OCI-LY7 (cell line): Measurements from ENCODE around the gene KCNB1. TPM values are rescaled to one million over a fixed set of nuclear protein-coding genes. Genes with fewer than 3 reads are reported as not detected.

Source experiments
- BruUV-seq: library from RNA; stranded (reverse); fragments of 400-500 nt; replicated peaks from 2 replicates; lab custom pipeline; 2021; lab: Mats Ljungman, UMichigan
- CTCF ChIA-PET: fragments of 300-600 bp; sonication (Branson Sonifier 250); formaldehyde crosslinking; loops from one replicate; lab custom pipeline; 2022; ENCODE audit warnings: antibody characterized with exemption; ENCODE audit not compliant: unreplicated experiment; lab: Charles Lee
- POLR2A ChIA-PET: fragments of 300-600 bp; sonication (Branson Sonifier 250); formaldehyde crosslinking; loops from one replicate; lab custom pipeline; 2022; ENCODE audit warnings: antibody characterized with exemption; lab: Charles Lee
- DNase-seq: peaks from one replicate; pipeline ENCODE4 v3.0.0-alpha.2; 2015; ENCODE audit warnings: low spot score
- H2AFZ ChIP-seq: fragments of 200-600 bp; sonication (generic), shearing (Covaris generic); 2 replicates; pipeline ENCODE4 v1.6.1; 2014; ENCODE audit warnings: mild to moderate bottlenecking, antibody characterized with exemption, low read length, moderate library complexity
- H3K27ac ChIP-seq: fragments of 200-600 bp; sonication (generic); 2 replicates; pipeline ENCODE4 v1.5.1; 2014; ENCODE audit warnings: mixed run types, low read depth, mild to moderate bottlenecking, moderate library complexity, low read length, inconsistent platforms; ENCODE audit not compliant: poor library complexity, severe bottlenecking
- H3K36me3 ChIP-seq: fragments of 200-600 bp; sonication (generic); 2 replicates; pipeline ENCODE4 v1.6.1; 2014; ENCODE audit warnings: mild to moderate bottlenecking, antibody characterized with exemption, low read length, moderate library complexity, mixed read lengths; ENCODE audit not compliant: insufficient read depth
- H3K4me1 ChIP-seq: fragments of 200-600 bp; sonication (generic); 2 replicates; pipeline ENCODE4 v1.5.1; 2014; ENCODE audit warnings: mild to moderate bottlenecking, low read length; ENCODE audit not compliant: insufficient read depth, poor library complexity, severe bottlenecking
- H3K4me2 ChIP-seq: fragments of 200-600 bp; sonication (generic); 2 replicates; pipeline ENCODE4 v1.6.1; 2014; ENCODE audit warnings: mild to moderate bottlenecking, low read length
- H3K4me3 ChIP-seq: fragments of 200-600 bp; sonication (generic); 2 replicates; pipeline ENCODE4 v1.5.1; 2014; ENCODE audit warnings: mild to moderate bottlenecking, low read depth, low read length; ENCODE audit not compliant: poor library complexity, severe bottlenecking
- H3K79me2 ChIP-seq: fragments of 200-600 bp; sonication (generic); 2 replicates; pipeline ENCODE4 v1.6.1; 2016; ENCODE audit warnings: low read depth, mild to moderate bottlenecking, low read length, moderate library complexity, mixed read lengths; ENCODE audit not compliant: insufficient read depth
- H3K9me2 ChIP-seq: fragments of 200-600 bp; sonication (generic); 2 replicates; pipeline ENCODE4 v1.6.1; 2016; ENCODE audit warnings: mild to moderate bottlenecking, low read length, mixed read lengths; ENCODE audit not compliant: insufficient read depth
- H3K9me3 ChIP-seq: fragments of 200-600 bp; sonication (generic); 2 replicates; pipeline ENCODE4 v1.6.1; 2014; ENCODE audit warnings: mild to moderate bottlenecking, mixed run types, low read length, mixed read lengths
- H4K20me1 ChIP-seq: fragments of 200-600 bp; sonication (generic); 2 replicates; pipeline ENCODE4 v1.6.1; 2014; ENCODE audit warnings: mild to moderate bottlenecking, antibody characterized with exemption, low read length, moderate library complexity, mixed read lengths; ENCODE audit not compliant: insufficient read depth
- CTCF ChIP-seq: fragments of 200-600 bp; sonication (generic); conservative IDR thresholded peaks from 2 replicates; pipeline ENCODE4 v1.5.1; 2014; ENCODE audit warnings: mild to moderate bottlenecking, antibody characterized with exemption, low read length, moderate library complexity, mixed read lengths
- EZH2phosphoT487 ChIP-seq: fragments of 200-600 bp; sonication (generic); IDR thresholded peaks from 2 replicates; pipeline ENCODE4 v1.6.1; 2018; ENCODE audit warnings: low read depth, borderline replicate concordance, mild to moderate bottlenecking, mixed run types, antibody characterized with exemption, low read length, moderate library complexity, mixed read lengths
- intact Hi-C: fragments of 100-400 bp; cut with micrococcal nuclease; formaldehyde crosslinking; loops from one replicate; pipeline ENCODE4 v1.10.0; 2022; ENCODE audit not compliant: unreplicated experiment
- total RNA-seq, 2 experiments: library from RNA; depleted of rRNA in 1 of 2; stranded (reverse); fragments of >200 nt in 1 of 2; shearing (Covaris generic) in 1 of 2; gene quantifications; 2 replicates each; pipeline ENCODE4 v1.2.3, GENCODE V29; 2014 to 2022

KCNB1 gene
- total RNA-seq, 2 experiments from 2014 or later: not detected

- H3K9me3 ChIP-seq: no peaks in the 10 kb centered on the region
- DNase-seq: no peak
- POLR2A ChIA-PET: no interaction called here
- TF ChIP-seq CTCF (no peak), EZH2phosphoT487 (no peak)
- intact Hi-C loops: no loop called here
- CTCF ChIA-PET: no interaction called here
- no TSS peak for BruUV-seq
- peaks cover 8% of the 10 kb centered on the region for H3K4me1 ChIP-seq
- H3K79me2 ChIP-seq: no peaks in the 10 kb centered on the region
- no peak overlapping the region for H3K27ac ChIP-seq
- H3K36me3 ChIP-seq: no peaks in the 10 kb centered on the region
- peak overlapping the region; percentile 66; the same call in 1 of the 2 replicates for H2AFZ ChIP-seq
- no peaks in the 10 kb centered on the region for H4K20me1 ChIP-seq
- H3K4me3 ChIP-seq: no peak overlapping the region
- H3K9me2 ChIP-seq: no peaks in the 10 kb centered on the region
- H3K4me2 ChIP-seq: no peak overlapping the region
Observed at GRCh38 chr20:49324306-49324705, 158.2 kb downstream of the KCNB1 start.

- ChIA-PET CTCF (no interaction called here), POLR2A (no interaction called here)
- H3K4me3 ChIP-seq: no peak overlapping the region
- no peaks in the 10 kb centered on the region for H3K79me2 ChIP-seq
- TF ChIP-seq CTCF (peak; percentile 56), EZH2phosphoT487 (no peak)
- peaks cover 8% of the 10 kb centered on the region for H3K4me1 ChIP-seq
- H4K20me1 ChIP-seq: no peaks in the 10 kb centered on the region
- no peaks in the 10 kb centered on the region for H3K9me2 ChIP-seq
- intact Hi-C loops: loop anchor here (2.0 kb wide), 1 partner anchor 77 kb away; no protein-coding TSS in a partner anchor
- H3K4me2 ChIP-seq: peak overlapping the region; percentile 38; the same call in 1 of the 2 replicates
- no peak overlapping the region for H3K27ac ChIP-seq
- H2AFZ ChIP-seq: peak overlapping the region; percentile 66
- H3K36me3 ChIP-seq: no peaks in the 10 kb centered on the region
- BruUV-seq: no TSS peak
- no peaks in the 10 kb centered on the region for H3K9me3 ChIP-seq
- peak; percentile 52 for DNase-seq
Observed at GRCh38 chr20:49323622-49324238, 158.7 kb downstream of the KCNB1 start.

- Histone ChIP-seq H3K79me2 (no peaks in the 10 kb centered on the region), H4K20me1 (no peaks in the 10 kb centered on the region), H3K4me2 (no peak overlapping the region), H3K9me3 (no peaks in the 10 kb centered on the region), H3K36me3 (no peaks in the 10 kb centered on the region), H3K4me3 (no peak overlapping the region), H3K27ac (no peak overlapping the region), H3K4me1 (peaks cover 8% of the 10 kb centered on the region), H2AFZ (no peak overlapping the region), H3K9me2 (no peaks in the 10 kb centered on the region)
- intact Hi-C loops: no loop called here
- TF ChIP-seq EZH2phosphoT487: no peak
- peak; percentile 43 for TF ChIP-seq CTCF
- DNase-seq: peak; percentile 9
- BruUV-seq: no TSS peak
- POLR2A ChIA-PET: interaction anchor here (1.4 kb wide), 1 partner anchor 9 kb away, joined by 4 read pairs; no protein-coding TSS in a partner anchor
- CTCF ChIA-PET: no interaction called here
Observed at GRCh38 chr20:49320460-49320859, 162.0 kb downstream of the KCNB1 start.
